ENCODE measurements around the gene EXOC4.
"Not testable (repeated sequence)": the region's sequence is repeated elsewhere in the genome, so short reads cannot be mapped to it uniquely, and the experiment has no call there.

EXOC4 gene

DNA sequence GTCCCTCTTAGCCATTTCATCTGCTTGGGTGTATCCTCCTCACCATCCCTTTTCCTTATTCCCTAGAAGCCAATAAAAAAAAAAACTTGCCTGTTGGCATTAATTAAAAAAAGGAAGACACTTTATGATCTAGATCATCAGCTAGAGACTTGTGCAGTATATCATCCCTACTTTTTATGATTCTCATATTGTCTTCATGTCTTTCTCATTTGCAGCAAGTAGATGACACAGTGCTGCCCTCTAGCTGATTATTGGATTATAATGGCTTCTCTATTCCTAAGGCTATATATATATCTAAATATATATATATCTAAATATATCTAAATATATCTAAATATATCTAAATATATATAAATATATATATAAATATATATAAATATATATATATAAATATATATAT, 601.9 kb downstream of the EXOC4 start:
- DNase-seq: peak in 1 of 2 experiments; percentile 39

DNA sequence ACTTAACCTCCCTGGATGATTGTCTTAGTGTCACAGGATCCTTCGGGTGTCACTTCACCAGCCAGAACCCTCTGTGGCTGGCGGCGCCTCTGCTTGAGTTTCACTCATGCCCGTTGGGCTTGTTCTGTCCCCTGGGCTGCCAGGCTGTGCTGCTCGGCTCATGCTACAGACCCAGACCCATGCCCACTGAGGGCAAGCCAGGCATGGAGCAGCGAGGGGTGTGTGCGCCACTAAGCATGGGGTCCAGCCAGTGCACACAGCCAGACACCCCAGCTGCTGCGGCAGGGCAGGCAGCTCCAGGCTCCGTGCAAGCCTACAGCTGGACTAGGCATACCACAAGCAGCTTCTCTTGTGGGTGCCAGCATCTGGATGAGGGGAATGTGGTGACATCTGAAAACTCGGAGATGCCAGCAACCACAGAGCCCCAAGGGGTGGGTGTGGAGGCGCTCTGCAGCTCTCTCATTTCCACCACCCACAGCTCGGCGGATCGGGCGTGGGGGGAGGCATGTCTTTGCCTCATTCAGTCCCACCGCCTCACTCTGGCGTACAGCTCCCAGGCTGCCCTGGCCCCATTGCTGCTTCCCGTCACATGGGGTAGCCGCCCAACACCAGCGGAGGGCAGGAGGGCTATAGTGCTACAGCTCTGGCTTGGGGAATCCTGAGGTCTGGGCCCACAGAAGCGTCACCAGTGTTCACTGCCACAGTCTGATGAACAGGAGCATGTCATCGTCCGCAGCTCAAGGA, 604.7 kb downstream of the EXOC4 start:
- no peak for DNase-seq

DNA sequence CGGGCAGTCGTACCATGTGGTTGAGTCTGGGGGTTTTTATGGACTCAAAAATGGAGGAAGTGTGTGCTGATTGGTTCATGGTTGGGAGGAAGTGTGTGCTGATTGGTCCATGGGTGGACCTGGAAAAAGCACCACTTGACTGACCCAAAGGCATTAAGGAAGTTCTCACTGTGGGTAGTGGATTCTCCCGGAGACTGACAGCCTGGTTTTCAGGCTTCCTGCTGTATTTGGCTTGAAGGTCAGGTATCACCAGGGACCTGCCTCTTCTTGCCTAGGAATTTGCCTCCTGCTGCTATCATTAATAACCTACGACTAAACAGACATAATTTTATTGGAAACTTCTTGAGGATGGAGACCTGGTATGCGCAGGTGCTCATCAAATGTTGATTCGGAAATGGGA, 605.4 kb downstream of the EXOC4 start:
- no peak for DNase-seq

GRCh38 chr7:133859231-133859630, 606.4 kb downstream of the EXOC4 start:
- DNase-seq: peak; percentile 94 to 97

DNA sequence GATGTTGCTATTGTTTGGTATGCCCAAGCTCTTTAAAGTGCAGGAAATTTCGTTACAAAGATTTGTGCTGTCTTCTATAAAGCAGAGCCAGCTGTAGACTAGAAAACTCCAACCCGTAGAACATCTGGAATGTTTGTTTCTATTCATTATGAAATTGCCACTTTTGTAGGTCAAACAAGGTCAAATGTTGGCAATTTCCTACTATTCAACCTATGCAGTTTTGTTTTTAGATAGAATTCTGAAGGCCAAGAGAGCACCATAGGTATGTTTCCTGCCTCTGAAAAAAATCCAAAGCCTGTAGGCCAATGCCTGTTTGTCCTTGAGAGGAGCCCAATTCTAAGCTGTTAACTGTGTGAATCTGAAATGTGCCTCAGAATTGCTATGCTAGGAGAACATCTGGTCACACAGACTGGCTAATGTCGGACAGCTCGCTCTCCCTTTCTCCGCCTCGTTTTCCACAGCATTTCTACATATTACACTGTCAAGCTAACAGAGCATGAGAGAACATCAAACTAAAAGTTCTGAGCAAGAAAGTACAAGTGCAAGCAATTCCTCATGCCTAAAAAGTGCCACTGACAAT, 607.1 kb downstream of the EXOC4 start:
- DNase-seq: peak in 1 of 2 experiments; percentile 62

- no peak for DNase-seq
Observed at GRCh38 chr7:133860628-133861335, 607.9 kb downstream of the EXOC4 start.

GRCh38 chr7:133861876-133862275, 609.0 kb downstream of the EXOC4 start:
- no peak for DNase-seq

- DNase-seq: no peak
Observed at GRCh38 chr7:133863362-133864061, 610.6 kb downstream of the EXOC4 start.

- DNase-seq: no peak
Observed at GRCh38 chr7:133869556-133869955, 616.7 kb downstream of the EXOC4 start.

GRCh38 chr7:133871757-133872156, 618.9 kb downstream of the EXOC4 start:
- DNase-seq: no peak

DNA sequence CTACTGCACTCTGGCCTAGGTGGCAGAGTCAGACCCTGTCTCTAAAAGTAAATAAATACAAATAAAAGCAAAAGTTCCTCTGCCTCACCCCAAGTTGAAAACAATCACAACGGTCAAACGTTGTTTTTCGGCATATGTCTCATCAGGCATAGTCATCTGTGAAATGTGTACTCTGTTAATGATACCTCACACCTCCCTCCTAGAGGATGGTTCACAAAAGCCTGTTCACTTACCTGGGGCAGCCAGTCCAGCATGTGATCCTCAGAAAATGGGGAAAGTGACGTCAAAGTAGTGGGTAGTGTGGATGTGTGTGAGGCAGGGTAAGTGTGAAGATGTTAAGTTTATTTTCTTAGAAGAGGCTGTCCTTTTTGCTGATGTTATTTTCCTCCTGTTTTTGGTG, 620.3 kb downstream of the EXOC4 start:
- DNase-seq: no peak

DNA sequence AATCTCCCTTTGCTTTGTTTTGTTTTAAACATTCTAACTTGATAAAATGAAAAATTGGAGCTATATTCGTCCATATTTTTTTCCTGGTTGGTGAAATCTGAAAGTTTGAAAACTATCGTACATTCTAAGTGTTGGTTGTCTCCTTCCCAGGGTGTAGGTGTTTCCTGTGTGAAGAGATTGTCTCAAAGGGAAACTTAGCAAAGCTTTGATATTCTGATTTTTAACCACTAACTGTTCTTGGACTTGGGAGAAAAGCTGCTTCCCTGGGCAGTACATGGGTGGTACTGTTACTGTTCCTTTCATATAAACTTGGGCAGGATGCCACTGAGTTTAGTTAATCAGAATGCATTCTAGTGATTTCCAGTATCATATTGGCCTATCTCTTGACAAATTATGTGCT, 620.8 kb downstream of the EXOC4 start:
- no peak for DNase-seq

DNA sequence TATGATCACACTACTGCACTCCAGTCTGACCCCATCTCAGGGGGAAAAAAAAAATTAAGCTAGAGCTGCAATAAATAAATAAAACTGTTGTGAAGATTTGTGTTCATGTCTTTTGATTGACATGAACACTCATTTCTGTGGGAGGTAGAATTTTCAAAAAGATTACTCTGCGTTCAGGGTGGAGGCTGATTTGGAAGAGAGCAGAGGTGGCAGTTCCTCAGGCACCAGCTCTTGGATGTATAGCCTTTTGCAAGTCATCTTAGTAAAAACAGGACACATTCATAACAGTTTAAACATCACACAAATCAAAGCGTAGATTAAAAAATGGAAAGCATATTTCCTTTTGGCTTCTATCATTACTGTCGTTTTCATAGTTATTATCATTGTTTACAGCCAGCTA, 630.7 kb downstream of the EXOC4 start:
- no peak for DNase-seq

GRCh38 chr7:133885213-133885612, 632.3 kb downstream of the EXOC4 start:
- no peak for DNase-seq

GRCh38 chr7:133886086-133886485, 633.2 kb downstream of the EXOC4 start:
- DNase-seq: no peak

DNA sequence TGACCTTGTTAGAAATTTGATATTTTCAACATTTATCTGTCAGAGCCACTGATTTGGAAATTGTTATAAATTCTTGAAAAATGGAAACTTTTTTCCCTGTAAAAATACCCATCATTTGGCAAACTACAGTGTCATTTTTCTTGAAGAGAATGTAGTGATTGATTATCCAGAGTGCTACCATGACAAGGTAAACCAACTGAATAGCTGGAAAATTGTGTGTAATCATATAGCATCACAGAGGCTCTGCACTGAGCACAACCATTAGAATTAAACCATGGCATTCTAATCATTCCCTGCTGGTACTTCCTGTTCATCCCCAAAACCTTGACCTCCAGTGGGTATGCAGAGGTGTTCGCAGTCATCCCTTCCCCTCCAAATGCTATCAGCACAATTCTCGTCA, 633.9 kb downstream of the EXOC4 start:
- DNase-seq: no peak

DNA sequence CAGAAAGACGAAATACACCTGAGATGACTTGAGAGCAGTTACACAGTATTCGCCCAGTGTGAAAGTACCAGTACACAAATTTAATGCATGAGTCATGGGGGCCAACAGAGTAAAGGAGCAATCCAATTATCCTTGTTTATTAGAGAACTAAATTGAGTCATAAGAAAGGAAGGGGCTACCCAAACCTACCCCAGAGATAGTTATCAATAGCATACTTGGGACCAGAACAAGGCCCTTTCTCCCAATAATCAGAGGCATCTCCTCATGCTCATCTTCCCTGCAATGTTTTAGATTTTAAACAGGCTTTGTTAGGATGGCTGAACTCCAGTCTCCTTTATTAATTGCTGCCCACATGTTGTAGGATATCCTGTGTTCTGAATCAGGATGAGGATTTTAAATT, 634.6 kb downstream of the EXOC4 start:
- no peak for DNase-seq

GRCh38 chr7:133888061-133888930, 635.4 kb downstream of the EXOC4 start:
- DNase-seq: no peak

GRCh38 chr7:133904776-133905175, 651.9 kb downstream of the EXOC4 start:
- no peak for DNase-seq

DNA sequence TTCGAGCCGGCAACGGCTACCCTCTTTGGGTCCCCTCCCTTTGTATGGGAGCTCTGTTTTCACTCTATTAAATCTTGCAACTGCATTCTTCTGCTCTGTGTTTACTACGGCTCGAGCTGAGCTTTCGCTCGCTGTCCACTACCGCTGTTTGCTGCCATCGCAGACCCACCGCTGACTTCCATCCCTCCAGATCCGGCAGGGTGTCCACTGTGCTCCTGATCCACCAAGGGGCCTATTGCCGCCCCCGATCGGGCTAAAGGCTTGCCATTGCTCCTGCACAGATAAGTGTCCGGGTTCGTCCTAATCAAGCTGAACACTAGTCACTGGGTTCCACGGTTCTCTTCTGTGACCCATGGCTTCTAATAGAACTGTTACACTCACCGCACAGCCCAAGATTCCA, 653.7 kb downstream of the EXOC4 start:
- not testable (repeated sequence) for DNase-seq

GRCh38 chr7:133910761-133911160, 657.9 kb downstream of the EXOC4 start:
- DNase-seq: peak; percentile 15 to 41

- no peak for DNase-seq
Observed at GRCh38 chr7:133911724-133912123, 658.8 kb downstream of the EXOC4 start.
